ENCODE measurements around the gene PPM1M.

Gene PPM1M

DNA sequence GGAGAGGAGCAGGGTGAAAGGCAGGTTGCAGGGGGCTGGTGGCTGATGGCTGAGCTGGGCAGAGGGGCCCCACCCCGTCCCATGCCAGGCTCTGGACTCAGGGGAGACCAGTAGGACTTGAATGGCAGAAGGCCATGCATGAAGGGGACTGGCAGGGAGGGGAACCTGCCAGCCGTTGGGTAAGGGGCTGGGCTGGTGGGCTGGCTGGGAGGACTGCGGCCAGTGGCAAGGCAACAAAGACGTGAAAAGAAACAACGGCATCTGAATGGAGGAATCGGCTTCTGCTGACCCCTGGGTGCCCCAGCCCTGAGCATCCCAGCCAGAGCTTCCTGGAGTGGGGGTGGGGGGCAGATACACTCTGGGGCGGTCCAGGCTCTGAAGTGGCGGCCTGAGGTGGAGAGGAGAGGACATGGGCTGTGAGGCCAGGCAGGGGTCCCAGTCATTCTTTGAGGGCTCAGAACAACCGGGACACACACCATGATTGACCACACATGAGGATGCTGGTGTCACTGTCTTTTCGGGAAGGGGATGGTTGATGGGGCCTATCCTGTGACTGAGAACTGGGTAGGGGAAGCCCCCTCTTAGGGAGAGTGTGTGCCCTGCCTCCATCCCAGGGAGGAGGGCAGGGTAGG is 53.8 kb downstream of the PPM1M start:
- DNase-seq: no peak
